HG03354 (cell line): ENCODE measurements around the gene SORL1.

Source experiments
- ATAC-seq: cut with Tn5 transposase; IDR thresholded peaks from one replicate; pipeline ENCODE4 v1.9.1; 2021; ENCODE audit warnings: mild to moderate bottlenecking; ENCODE audit not compliant: unreplicated experiment, poor library complexity, severe bottlenecking

The SORL1 gene

GRCh38 chr11:121665206-121665838 is 213.2 kb downstream of the SORL1 start:
- no peak for ATAC-seq

GRCh38 chr11:121667836-121668235 is 215.7 kb downstream of the SORL1 start:
- ATAC-seq = no peak

- ATAC-seq = no peak
Measured at GRCh38 chr11:121669422-121669821, 217.3 kb downstream of the SORL1 start.

DNA sequence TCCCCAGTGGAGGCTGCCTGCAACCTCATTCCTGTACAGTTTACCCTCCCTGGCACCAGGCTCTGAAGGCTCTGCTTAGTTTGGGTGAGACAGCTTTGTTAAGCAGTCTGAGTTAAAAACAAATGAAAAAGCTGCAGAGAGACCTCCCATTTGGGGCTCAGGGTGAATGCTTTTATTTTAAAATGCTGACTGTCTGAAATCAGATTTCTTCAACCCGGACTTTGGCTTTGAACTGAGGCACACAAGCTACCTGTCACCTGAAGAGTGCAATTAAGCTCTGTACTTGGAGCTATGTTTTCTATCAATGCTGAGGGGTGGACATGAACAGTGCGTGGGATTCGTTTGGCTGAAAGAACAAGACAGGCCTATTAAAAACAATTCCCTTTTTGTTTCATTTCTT is 218.2 kb downstream of the SORL1 start:
- ATAC-seq = no peak

DNA sequence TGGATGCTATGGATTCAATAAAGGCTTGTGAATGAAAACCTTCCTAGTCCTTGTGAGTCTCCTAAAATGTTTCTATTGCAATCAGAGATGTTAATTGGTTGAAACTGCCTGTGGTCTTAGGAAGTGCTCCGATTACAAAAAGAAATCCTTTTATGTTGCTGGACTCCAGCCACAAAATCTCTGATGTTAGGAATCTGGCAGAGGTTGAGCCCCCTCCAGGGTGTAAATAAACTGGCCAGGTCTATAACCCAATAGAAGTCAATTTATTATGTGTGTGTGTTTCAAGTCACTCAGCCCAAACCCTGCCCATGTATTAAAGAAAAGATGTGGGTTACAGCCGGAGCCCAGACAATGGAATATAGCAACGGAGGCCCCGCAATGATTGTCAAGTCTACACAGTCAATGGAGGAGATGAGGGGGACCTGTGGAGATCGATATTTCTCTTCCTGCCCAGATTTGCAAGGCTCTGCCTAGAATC is 218.7 kb downstream of the SORL1 start:
- no peak for ATAC-seq

- ATAC-seq = no peak
Measured at GRCh38 chr11:121671283-121672168, 219.4 kb downstream of the SORL1 start.

DNA sequence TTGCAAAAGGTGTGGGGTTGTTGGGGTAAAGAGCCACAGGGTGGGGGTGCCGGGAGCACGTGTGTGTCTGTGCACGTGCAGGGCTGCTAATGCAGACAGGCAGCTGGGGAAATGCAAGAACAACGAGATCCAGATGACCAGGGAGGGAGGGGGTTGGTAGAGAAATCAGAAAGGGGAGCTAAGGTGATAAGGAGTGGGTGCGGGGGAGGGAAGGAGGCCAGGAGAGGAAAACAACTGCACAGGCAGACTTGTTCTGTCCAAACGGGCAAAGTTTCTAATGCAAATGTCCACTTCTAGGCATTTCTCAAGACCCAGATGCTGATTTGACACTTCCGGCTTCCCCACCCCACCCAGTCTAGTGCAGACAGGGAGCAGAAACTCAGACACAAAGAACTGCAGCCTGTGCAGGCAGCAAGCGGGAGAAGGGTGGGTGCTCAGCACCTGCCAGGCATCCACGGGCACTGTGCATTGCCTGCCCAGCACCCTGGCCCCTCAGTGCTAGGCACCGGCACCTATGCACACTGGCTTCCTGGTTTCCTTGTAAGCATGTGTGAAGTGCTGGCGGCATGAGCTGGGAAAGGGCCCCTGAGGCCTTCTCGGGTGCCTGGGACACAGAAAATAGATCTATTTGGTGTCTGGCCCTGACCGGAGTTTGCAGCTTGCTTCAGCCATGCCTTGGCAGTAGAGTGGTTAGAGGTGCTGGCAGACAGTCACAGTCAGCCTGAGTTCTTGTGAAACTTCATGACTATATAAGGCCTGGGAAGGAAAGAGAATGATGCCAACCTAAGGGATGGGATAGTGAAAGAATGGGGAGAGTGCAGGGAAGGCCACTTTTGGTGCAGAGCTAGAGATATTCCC is 220.7 kb downstream of the SORL1 start:
- no peak for ATAC-seq

DNA sequence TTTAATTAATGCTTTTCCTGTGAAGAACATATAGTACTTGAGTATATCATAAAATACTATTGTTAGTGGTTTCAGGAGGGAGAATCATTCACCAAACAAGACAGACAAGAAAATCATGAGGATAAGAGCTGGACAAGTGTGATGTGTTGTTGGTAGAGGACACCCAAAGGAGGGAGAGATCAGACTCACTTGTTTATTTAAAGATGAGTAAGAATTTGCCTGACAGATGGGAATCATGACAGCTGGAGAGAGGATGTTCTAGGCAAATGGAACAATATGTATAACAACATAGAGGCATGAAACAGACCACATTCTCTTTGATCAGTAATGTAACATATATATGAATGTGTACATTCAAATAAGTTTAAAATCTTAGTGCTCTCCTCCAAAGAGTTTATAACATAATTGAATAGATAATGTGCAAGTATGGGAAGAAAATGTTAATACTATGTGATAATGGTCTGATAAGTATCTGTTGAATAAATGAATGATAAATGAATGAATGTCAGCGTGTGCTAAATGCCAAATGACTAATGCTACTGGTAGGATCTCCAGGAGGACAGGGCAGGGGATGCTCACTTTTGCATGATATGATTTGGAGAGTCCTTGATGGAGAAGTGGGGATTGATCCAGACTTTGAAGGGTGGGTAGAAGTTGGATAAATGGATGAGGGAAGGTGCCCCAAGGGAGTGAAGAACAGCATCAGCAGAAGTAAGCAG is 229.6 kb downstream of the SORL1 start:
- ATAC-seq = no peak
